A673 (cell line): ENCODE measurements around the gene TMEM238L. TPM values are rescaled to one million over a fixed set of nuclear protein-coding genes. Genes with fewer than 3 reads are reported as not detected.
"Not testable (repeated sequence)": the region's sequence is repeated elsewhere in the genome, so short reads cannot be mapped to it uniquely, and the experiment has no call there.

Experiments
- Bru-seq: library from RNA; stranded (reverse); fragments of 400-500 nt; gene quantifications from one replicate; lab custom pipeline; 2021; lab: Mats Ljungman, UMichigan
- BruChase-seq, 2 experiments: library from RNA; stranded (reverse); fragments of 400-500 nt; gene quantifications; one replicate each; lab custom pipeline; 2021; lab: Mats Ljungman, UMichigan
- BruUV-seq: library from RNA; stranded (reverse); fragments of 400-500 nt; replicated peaks from 2 replicates; lab custom pipeline; 2021; lab: Mats Ljungman, UMichigan
- CTCF ChIA-PET: fragments of 300-600 bp; sonication (Branson Sonifier 250); formaldehyde crosslinking; loops from one replicate; lab custom pipeline; 2022; ENCODE audit warnings: antibody characterized with exemption; lab: Charles Lee
- POLR2A ChIA-PET: fragments of 300-600 bp; sonication (Branson Sonifier 250); formaldehyde crosslinking; loops from one replicate; lab custom pipeline; 2022; ENCODE audit warnings: antibody characterized with exemption; ENCODE audit not compliant: low non-redundant PET; lab: Charles Lee
- DNase-seq: peaks from one replicate; pipeline ENCODE4 v3.0.0-alpha.2; 2015; ENCODE audit warnings: low spot score
- H3K27ac ChIP-seq: fragments of 200-600 bp; sonication (generic); 2 replicates; pipeline ENCODE4 v1.5.1; 2016; ENCODE audit warnings: mixed run types, low read depth, mild to moderate bottlenecking, mixed read lengths, antibody characterized with exemption, low read length; ENCODE audit not compliant: poor library complexity, severe bottlenecking
- H3K27me3 ChIP-seq: fragments of 200-600 bp; sonication (generic); replicated peaks from 2 replicates; pipeline ENCODE4 v1.6.1; 2017; ENCODE audit warnings: mixed run types, low read depth, mild to moderate bottlenecking, mixed read lengths, antibody characterized with exemption, low read length; ENCODE audit not compliant: insufficient read depth, poor library complexity
- H3K36me3 ChIP-seq: fragments of 200-600 bp; sonication (generic); 2 replicates; pipeline ENCODE4 v1.6.1; 2016; ENCODE audit warnings: mixed run types, mild to moderate bottlenecking, mixed read lengths, antibody characterized with exemption, low read length; ENCODE audit not compliant: insufficient read depth, poor library complexity, severe bottlenecking
- H3K4me1 ChIP-seq: fragments of 200-600 bp; sonication (generic); 2 replicates; pipeline ENCODE4 v1.6.1; 2017; ENCODE audit warnings: mixed run types, mild to moderate bottlenecking, mixed read lengths, antibody characterized with exemption, low read length; ENCODE audit not compliant: insufficient read depth, poor library complexity, severe bottlenecking
- H3K4me3 ChIP-seq: fragments of 200-600 bp; sonication (generic); 2 replicates; pipeline ENCODE4 v1.5.1; 2016; ENCODE audit warnings: low read depth, mixed run types, mild to moderate bottlenecking, mixed read lengths, low read length; ENCODE audit not compliant: poor library complexity, severe bottlenecking
- H3K9me3 ChIP-seq: fragments of 200-600 bp; sonication (generic); 2 replicates; pipeline ENCODE4 v1.6.1; 2016; ENCODE audit warnings: mixed run types, low read depth, mild to moderate bottlenecking, mixed read lengths, antibody characterized with exemption, low read length; ENCODE audit not compliant: poor library complexity, severe bottlenecking
- CTCF ChIP-seq: fragments of 300-800, 200-600 bp; sonication (generic); conservative IDR thresholded peaks from 2 replicates; pipeline ENCODE4 v1.5.1; 2017; ENCODE audit warnings: low read depth, mild to moderate bottlenecking, antibody characterized with exemption, low read length, moderate library complexity, mixed read lengths
- EZH2 ChIP-seq: fragments of 200-600 bp; sonication (generic); IDR thresholded peaks from 2 replicates; pipeline ENCODE4 v1.6.1; 2017; ENCODE audit warnings: borderline replicate concordance, low read depth, mild to moderate bottlenecking, mixed read lengths, antibody characterized with exemption, low read length; ENCODE audit not compliant: poor library complexity, severe bottlenecking
- intact Hi-C: fragments of 100-400 bp; cut with micrococcal nuclease; formaldehyde crosslinking; loops from one replicate; pipeline ENCODE4 v1.10.0; 2022; ENCODE audit not compliant: unreplicated experiment
- long read RNA-seq: library from polyadenylated mRNA; stranded (forward); transcript quantifications from one replicate; pipeline ENCODE4 v2.0.0, GENCODE V29; 2022
- total RNA-seq: library from RNA; stranded (reverse); gene quantifications from 2 replicates; pipeline ENCODE4 v1.2.3, GENCODE V29; 2021

Gene TMEM238L
- not detected in 2 replicates for total RNA-seq
- Bru-seq, nascent RNA: not detected
- not detected for BruChase-seq, experiment 1, labeled RNA remaining after a 2-hour chase
- not detected for BruChase-seq, experiment 2, labeled RNA remaining after a 6-hour chase
- long read RNA-seq: 0 reads

- no peak for TF ChIP-seq CTCF
- no peak for TF ChIP-seq EZH2
- ChIA-PET CTCF (no interaction called here), POLR2A (no interaction called here)
- BruUV-seq: no TSS peak
- no peak within 1 kb of the TSS for H3K4me3 ChIP-seq
- DNase-seq: no peak
- H3K9me3 ChIP-seq: no peaks in the 10 kb centered on the region
- H3K36me3 ChIP-seq: no peaks in the 10 kb centered on the region
- H3K27me3 ChIP-seq: peaks cover 12% of the 10 kb centered on the region
- intact Hi-C loops: no loop called here
- no peaks in the 10 kb centered on the region for H3K4me1 ChIP-seq
- no peak within 1 kb of the TSS for H3K27ac ChIP-seq
These were observed at the start of gene TMEM238L for GRCh38 chr17:10803830-10804475. TMEM238L (minus strand) TSS chr17:10804099; CDS start chr17:10803963, 136 bp downstream.

- DNase-seq, H3K4me1 ChIP-seq, H3K36me3 ChIP-seq, intact Hi-C loops, H3K9me3 ChIP-seq, H3K4me3 ChIP-seq, POLR2A ChIA-PET, CTCF ChIA-PET, BruUV-seq, H3K27ac ChIP-seq: not testable (repeated sequence)
- H3K27me3 ChIP-seq: peaks cover 34% of the 10 kb centered on the region
These were observed 42.7 kb upstream of the TMEM238L start for GRCh38 chr17:10846636-10847035.

- H3K4me1 ChIP-seq: peaks cover 4% of the 10 kb centered on the region
- TF ChIP-seq CTCF (no peak), EZH2 (no peak)
- ChIA-PET POLR2A (no interaction called here), CTCF (interaction anchor here (0.8 to 1.2 kb wide), 4 partner anchors 91 to 199 kb away, joined by 4 to 15 read pairs (median 6); no protein-coding TSS in a partner anchor)
- BruUV-seq: no TSS peak
- DNase-seq: no peak
- intact Hi-C loops: loop anchor here (1.0 to 2.0 kb wide), 3 partner anchors 91 to 199 kb away; no protein-coding TSS in a partner anchor
- H3K36me3 ChIP-seq: no peaks in the 10 kb centered on the region
- H3K4me3 ChIP-seq: no peak overlapping the region
- no peak overlapping the region for H3K27ac ChIP-seq
- H3K9me3 ChIP-seq: no peaks in the 10 kb centered on the region
- peaks cover 24% of the 10 kb centered on the region for H3K27me3 ChIP-seq
These were observed 41.5 kb upstream of the TMEM238L start for GRCh38 chr17:10845388-10845751.
